ENCODE measurements around the gene CHRDL1. TPM values are rescaled to one million over a fixed set of nuclear protein-coding genes. Genes with fewer than 3 reads are reported as not detected.
"Not testable (repeated sequence)": the region's sequence is repeated elsewhere in the genome, so short reads cannot be mapped to it uniquely, and the experiment has no call there.

Gene CHRDL1
- polyA plus RNA-seq, 1 of the 3 experiments (the other 2 are of a cell fraction): 0.64 TPM

- Histone ChIP-seq H3K4me1 (ENCODE audit: control insufficient read depth in 1 of 2, insufficient read depth in 2 of 2, low read depth in 1 of 2, low read length in 1 of 2) (no peaks in the 10 kb centered on the region), H3K9ac (no peak overlapping the region), H3K36me3 (replicated peaks in 1 of 2; ENCODE audit: control insufficient read depth in 1 of 2, insufficient read depth in 2 of 2, low read length in 1 of 2) (no peaks in the 10 kb centered on the region), H3K4me3 (ENCODE audit: low read depth in 2 of 2, low read length in 1 of 2) (no peak overlapping the region), H4K20me1 (ENCODE audit: insufficient read depth) (no peaks in the 10 kb centered on the region), H3K9me3 (no peaks in the 10 kb centered on the region), H3K27me3 (ENCODE audit: insufficient read depth) (no peaks in the 10 kb centered on the region), H3F3A (replicated peaks; ENCODE audit: insufficient read depth) (no peaks in the 10 kb centered on the region), H3K4me2 (no peak overlapping the region), H3K9me2 (no peaks in the 10 kb centered on the region), H2AFZ (ENCODE audit: low read depth) (no peak overlapping the region), H3K79me2 (ENCODE audit: insufficient read depth) (no peaks in the 10 kb centered on the region), H3K27ac (ENCODE audit: low read depth in 2 of 2, low read length in 1 of 2) (no peak overlapping the region)
- DNase-seq: no peak
- WGBS (ENCODE audit: low lambda C conversion rate): 4% methylated on average over 4 of the region's 6 CpGs
- no peak for TF ChIP-seq GABPA (IDR thresholded peaks at IDR 0.05; ENCODE audit: low read depth)
- TF ChIP-seq USF2 (IDR thresholded peaks at IDR 0.05; ENCODE audit: borderline replicate concordance, low read depth, low read length): no peak
- TF ChIP-seq CTCF (IDR thresholded peaks at IDR 0.05): no peak
- TF ChIP-seq RAD21 (IDR thresholded peaks at IDR 0.05; ENCODE audit: low read length): no peak
- no peak for TF ChIP-seq TEAD4 (IDR thresholded peaks at IDR 0.05; ENCODE audit: borderline replicate concordance, insufficient read depth)
- TF ChIP-seq EZH2phosphoT487 (IDR thresholded peaks at IDR 0.05; ENCODE audit: borderline replicate concordance, low read depth): no peak
- TF ChIP-seq PBX3 (IDR thresholded peaks at IDR 0.05): no peak
- TF ChIP-seq TCF12 (IDR thresholded peaks at IDR 0.05): no peak
- TF ChIP-seq MXI1 (IDR thresholded peaks at IDR 0.05; ENCODE audit: low read depth, low read length): no peak
- TF ChIP-seq REST (IDR thresholded peaks at IDR 0.05; ENCODE audit: low read depth, low read length): no peak
- no peak for TF ChIP-seq RFX5 (IDR thresholded peaks at IDR 0.05; ENCODE audit: low read length)
- no peak for TF ChIP-seq JUND (IDR thresholded peaks at IDR 0.05)
- TF ChIP-seq FOXJ3 (CRISPR knock-in tag; IDR thresholded peaks at IDR 0.05): no peak
- TF ChIP-seq GATA2 (CRISPR knock-in tag; IDR thresholded peaks at IDR 0.05): no peak
- no peak for TF ChIP-seq ELF1 (IDR thresholded peaks at IDR 0.05)
- no peak for TF ChIP-seq NRF1 (IDR thresholded peaks at IDR 0.05; ENCODE audit: low read depth, low read length)
- no peak for TF ChIP-seq USF1 (IDR thresholded peaks at IDR 0.05; ENCODE audit: borderline replicate concordance, low read depth)
- TF ChIP-seq IRF3 (IDR thresholded peaks at IDR 0.05; ENCODE audit: low read depth, low read length): no peak
- TF ChIP-seq POLR2AphosphoS5 (IDR thresholded peaks at IDR 0.05; ENCODE audit: low read depth, low read length): no peak
- no peak for TF ChIP-seq FOSL2 (IDR thresholded peaks at IDR 0.05; ENCODE audit: borderline replicate concordance, low read depth)
- POLR2A ChIA-PET: no interaction called here
- CTCF ChIA-PET: no interaction called here
These were observed 138.5 kb downstream of the CHRDL1 start for GRCh38 chrX:110657073-110657472.

GRCh38 chrX:110654280-110654679 lies 141.3 kb downstream of the CHRDL1 start:
- H3K36me3 ChIP-seq (replicated peaks in 1 of 2; ENCODE audit: control insufficient read depth in 1 of 2, insufficient read depth in 2 of 2, low read length in 1 of 2); POLR2A ChIA-PET; H3K79me2 ChIP-seq (ENCODE audit: insufficient read depth); H3K9me3 ChIP-seq; H3K27me3 ChIP-seq (ENCODE audit: insufficient read depth); H3F3A ChIP-seq (replicated peaks; ENCODE audit: insufficient read depth); H3K4me2 ChIP-seq; H3K4me3 ChIP-seq (ENCODE audit: low read depth in 2 of 2, low read length in 1 of 2); H3K9ac ChIP-seq; DNase-seq; H2AFZ ChIP-seq (ENCODE audit: low read depth); CTCF ChIA-PET; H3K27ac ChIP-seq (ENCODE audit: low read depth in 2 of 2, low read length in 1 of 2); H3K4me1 ChIP-seq (ENCODE audit: control insufficient read depth in 1 of 2, insufficient read depth in 2 of 2, low read depth in 1 of 2, low read length in 1 of 2); H3K9me2 ChIP-seq; H4K20me1 ChIP-seq (ENCODE audit: insufficient read depth): not testable (repeated sequence)
